LNCaP clone FGC (cell line): ENCODE data around the gene UTF1.

Source experiments
- DNase-seq: peaks from one replicate; pipeline ENCODE4 v3.0.0-alpha.2; 2011; ENCODE audit warnings: low read depth
- H3K4me3 ChIP-seq: 2 replicates; pipeline ENCODE4 v1.5.1; 2011; ENCODE audit warnings: mild to moderate bottlenecking, low read depth, low read length, control low read depth
- TF ChIP-seq, protein P1 (sequence below): IDR thresholded peaks from 2 replicates; pipeline ENCODE4 v1.5.1; 2012; ENCODE audit warnings: mild to moderate bottlenecking; ENCODE audit not compliant: control insufficient read depth, insufficient read depth; ENCODE audit errors: extremely low read depth

UTF1 gene

DNA sequence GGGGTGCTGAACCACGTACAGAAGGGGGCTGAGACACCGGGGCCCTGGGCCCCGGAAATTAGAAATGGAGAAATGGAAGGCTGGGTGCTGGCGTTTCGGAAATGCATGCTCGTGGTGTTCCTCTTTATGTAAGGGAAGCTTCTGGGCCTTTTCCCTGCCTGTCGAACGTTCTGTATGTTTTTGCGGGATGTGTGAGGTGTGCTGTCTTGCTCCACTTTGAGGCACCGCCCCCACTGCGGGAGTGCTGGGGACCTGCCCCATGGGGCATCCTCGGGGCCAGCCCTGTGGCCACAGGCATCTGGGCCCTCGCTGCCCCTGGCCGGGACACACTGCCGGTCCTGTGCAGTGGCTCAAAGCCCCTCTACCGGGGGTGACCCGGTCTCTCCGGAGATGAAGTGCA is 5.9 kb downstream of the UTF1 start:
- no peak for DNase-seq
- H3K4me3 ChIP-seq: no peak overlapping the region
- TF ChIP-seq, protein P1, sequence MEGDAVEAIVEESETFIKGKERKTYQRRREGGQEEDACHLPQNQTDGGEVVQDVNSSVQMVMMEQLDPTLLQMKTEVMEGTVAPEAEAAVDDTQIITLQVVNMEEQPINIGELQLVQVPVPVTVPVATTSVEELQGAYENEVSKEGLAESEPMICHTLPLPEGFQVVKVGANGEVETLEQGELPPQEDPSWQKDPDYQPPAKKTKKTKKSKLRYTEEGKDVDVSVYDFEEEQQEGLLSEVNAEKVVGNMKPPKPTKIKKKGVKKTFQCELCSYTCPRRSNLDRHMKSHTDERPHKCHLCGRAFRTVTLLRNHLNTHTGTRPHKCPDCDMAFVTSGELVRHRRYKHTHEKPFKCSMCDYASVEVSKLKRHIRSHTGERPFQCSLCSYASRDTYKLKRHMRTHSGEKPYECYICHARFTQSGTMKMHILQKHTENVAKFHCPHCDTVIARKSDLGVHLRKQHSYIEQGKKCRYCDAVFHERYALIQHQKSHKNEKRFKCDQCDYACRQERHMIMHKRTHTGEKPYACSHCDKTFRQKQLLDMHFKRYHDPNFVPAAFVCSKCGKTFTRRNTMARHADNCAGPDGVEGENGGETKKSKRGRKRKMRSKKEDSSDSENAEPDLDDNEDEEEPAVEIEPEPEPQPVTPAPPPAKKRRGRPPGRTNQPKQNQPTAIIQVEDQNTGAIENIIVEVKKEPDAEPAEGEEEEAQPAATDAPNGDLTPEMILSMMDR: no peak

DNA sequence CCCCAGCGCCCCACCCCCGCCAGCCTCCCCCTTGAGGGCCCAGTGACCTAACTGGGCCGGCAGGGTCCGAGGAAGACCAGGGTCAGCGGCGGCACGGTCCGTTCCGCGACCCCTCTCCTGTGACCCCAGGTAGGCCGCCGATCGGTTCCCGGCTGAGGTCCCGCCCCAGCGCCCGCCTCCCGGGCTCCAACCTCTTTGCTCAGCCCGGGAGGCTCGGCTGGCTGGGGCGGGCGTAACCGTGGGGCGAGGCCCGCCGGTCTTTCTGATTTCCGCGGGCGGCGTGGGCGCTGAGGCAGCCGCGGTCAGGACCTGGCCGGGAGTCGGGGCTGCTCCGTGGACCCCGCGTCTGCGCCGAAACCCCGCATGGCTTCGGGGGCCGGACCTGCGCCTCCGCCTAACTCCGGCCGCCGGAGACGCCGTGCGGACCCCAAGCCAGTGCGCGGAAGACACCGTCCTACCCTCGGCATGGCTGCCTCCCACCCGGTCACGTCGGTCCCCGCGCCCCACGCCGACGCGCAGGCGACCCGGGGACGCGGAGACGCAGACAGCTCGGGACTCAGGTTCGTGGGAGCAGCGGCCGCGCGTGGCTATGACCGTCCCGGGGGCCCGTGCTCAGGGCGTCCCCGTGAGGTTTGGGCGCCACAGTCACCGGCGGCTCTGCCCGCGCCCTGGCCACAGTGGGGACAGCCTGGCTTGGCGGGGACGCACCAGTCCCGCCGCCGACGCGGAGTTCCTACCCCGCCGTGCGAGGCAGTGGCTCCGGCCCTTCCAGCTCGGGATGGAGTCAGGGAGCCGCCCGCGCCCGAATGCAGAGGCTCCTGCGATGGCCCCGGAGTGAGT is 6.6 kb downstream of the UTF1 start:
- H3K4me3 ChIP-seq: no peak overlapping the region
- DNase-seq: no peak
- TF ChIP-seq, protein P1: no peak

DNA sequence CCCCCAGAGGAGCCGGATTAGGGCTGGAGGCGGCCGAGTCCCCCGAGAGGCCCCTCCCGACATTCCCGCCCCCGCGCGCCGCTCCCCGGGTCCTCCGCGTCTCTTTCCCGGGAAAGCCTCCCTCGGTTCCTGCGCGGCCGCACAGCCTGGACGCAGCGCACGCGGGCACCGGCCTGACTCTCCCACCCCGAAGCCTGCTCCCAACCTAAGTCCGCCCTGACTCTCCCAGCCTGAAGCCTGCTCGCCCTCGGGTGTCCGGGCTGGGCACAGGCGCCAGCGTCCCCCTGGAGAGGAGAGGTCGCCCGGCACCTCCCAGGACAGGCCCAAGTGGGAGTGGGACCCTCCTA is 7.2 kb downstream of the UTF1 start:
- no peak for DNase-seq
- no peak overlapping the region for H3K4me3 ChIP-seq
- TF ChIP-seq, protein P1: no peak

DNA sequence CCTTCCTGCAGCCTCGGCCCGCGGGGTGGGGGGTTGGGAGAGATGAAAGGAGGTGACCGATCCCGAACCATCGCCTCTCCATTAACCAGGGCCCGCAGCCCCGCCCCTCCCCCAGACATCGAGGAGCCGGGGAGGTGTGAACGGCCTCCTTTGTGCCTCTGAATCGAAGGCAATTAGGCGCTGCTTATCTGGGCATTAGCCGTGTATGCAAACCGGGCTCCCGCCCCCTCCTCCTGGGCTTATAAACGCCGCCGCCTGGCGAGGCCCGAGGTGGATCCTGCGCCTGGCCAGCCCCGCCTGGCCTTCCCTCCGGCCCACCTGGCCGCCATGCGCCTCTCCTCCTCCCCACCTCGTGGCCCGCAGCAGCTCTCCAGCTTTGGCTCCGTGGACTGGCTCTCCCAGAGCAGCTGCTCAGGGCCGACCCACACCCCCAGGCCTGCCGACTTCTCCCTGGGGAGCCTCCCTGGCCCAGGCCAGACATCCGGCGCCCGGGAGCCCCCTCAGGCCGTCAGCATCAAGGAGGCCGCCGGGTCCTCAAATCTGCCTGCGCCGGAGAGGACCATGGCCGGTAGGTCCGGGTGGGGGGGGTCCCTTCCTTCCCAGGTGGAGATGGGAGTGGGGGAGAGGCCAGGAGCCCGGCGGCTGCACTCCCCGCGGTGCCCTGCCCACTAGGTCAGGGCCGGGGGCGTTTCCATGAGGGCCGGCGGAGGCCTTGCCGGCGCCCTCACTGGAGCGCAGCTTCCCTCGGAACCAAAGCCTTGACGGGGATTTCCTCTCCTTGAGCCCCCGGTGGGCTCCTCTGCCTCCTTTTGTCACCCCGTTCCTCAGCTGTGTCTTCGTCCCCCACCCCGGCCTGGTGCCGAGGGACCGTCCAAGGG is 7.8 kb downstream of the UTF1 start, which contains the start of gene VENTX:
VENTX (plus strand) TSS at position 268 of the 878 bp plus-strand sequence; CDS start at position 328, 60 bp downstream.
- H3K4me3 ChIP-seq: no peak within 1 kb of the TSS
- no peak for DNase-seq
- TF ChIP-seq, protein P1: no peak

GRCh38 chr10:133238466-133238804 is 8.4 kb downstream of the UTF1 start:
- H3K4me3 ChIP-seq: no peak overlapping the region
- no peak for DNase-seq
- TF ChIP-seq, protein P1: no peak

DNA sequence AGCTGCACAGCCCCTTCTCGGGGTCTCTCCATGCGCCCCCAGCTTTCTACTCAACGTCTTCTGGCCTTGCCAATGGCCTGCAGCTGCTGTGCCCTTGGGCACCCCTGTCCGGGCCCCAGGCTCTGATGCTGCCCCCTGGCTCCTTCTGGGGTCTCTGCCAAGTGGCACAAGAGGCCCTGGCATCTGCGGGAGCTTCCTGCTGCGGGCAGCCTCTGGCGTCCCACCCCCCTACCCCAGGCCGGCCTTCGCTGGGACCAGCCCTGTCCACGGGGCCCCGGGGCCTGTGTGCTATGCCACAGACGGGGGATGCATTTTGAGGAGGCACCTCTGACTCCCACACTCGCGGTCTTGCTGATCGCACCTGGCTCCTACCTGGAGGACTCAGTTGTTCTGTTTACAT is 10.0 kb downstream of the UTF1 start:
- TF ChIP-seq, protein P1: no peak
- no peak for DNase-seq
- no peak overlapping the region for H3K4me3 ChIP-seq
